ENCODE data around the gene TRIP13. TPM values are rescaled to one million over a fixed set of nuclear protein-coding genes. Genes with fewer than 3 reads are reported as not detected.
A peak's percentile ranks its signal among the peaks of the same experiment; 100 is the strongest.

Gene TRIP13
- total RNA-seq, 1 donor: 32.5 TPM

GRCh38 chr5:955886-956761, 63.4 kb downstream of the TRIP13 start:
- H3K4me3 ChIP-seq (ENCODE audit: low read depth, low read length): no peak overlapping the region
- no peak for DNase-seq (ENCODE audit: low read depth)
- no peak for TF ChIP-seq CTCF (IDR thresholded peaks at IDR 0.05; ENCODE audit: insufficient read depth, low read length)

- H3K4me3 ChIP-seq (ENCODE audit: low read depth, low read length): no peak overlapping the region
Measured at GRCh38 chr5:956941-957747, 64.5 kb downstream of the TRIP13 start.

GRCh38 chr5:957748-958485, 65.2 kb downstream of the TRIP13 start:
- H3K4me3 ChIP-seq (ENCODE audit: low read depth, low read length): no peak overlapping the region
- no peak for TF ChIP-seq CTCF (IDR thresholded peaks at IDR 0.05; ENCODE audit: insufficient read depth, low read length)
- DNase-seq (ENCODE audit: low read depth): no peak

More at GRCh38 chr5:956941-957747, 64.5 kb downstream of the TRIP13 start:
- peak; percentile 95 for DNase-seq (ENCODE audit: low read depth)
- TF ChIP-seq CTCF (IDR thresholded peaks at IDR 0.05; ENCODE audit: insufficient read depth, low read length): peak; percentile 62

GRCh38 chr5:958701-959571, 66.3 kb downstream of the TRIP13 start:
- no peak overlapping the region for H3K4me3 ChIP-seq (ENCODE audit: low read depth, low read length)
- peak; percentile 78 for DNase-seq (ENCODE audit: low read depth)
- no peak for TF ChIP-seq CTCF (IDR thresholded peaks at IDR 0.05; ENCODE audit: insufficient read depth, low read length)

GRCh38 chr5:959581-960531, 67.2 kb downstream of the TRIP13 start:
- no peak overlapping the region for H3K4me3 ChIP-seq (ENCODE audit: low read depth, low read length)
- no peak for DNase-seq (ENCODE audit: low read depth)
- no peak for TF ChIP-seq CTCF (IDR thresholded peaks at IDR 0.05; ENCODE audit: insufficient read depth, low read length)
